Sigmoid colon (tissue), 4 donors: Measurements from ENCODE around the gene MPEG1.

Experiments
- CTCF ChIP-seq, 4 experiments: fragments of 450-650 bp in 3 of 4; fragments of 200-600 bp in 1 of 4; IDR thresholded peaks; one replicate each; pipeline ENCODE4 v1.5.1; 2016 to 2019; ENCODE audit warnings: antibody characterized with exemption in 4 of 4, mild to moderate bottlenecking in 3 of 4, moderate library complexity in 2 of 4
- POLR2A ChIP-seq, 2 donors: fragments of 450-650 bp; IDR thresholded peaks; one replicate each; pipeline ENCODE4 v1.6.1; 2016; ENCODE audit warnings: antibody characterized with exemption in 2 of 2, mild to moderate bottlenecking in 2 of 2, moderate library complexity in 2 of 2
- POLR2AphosphoS5 ChIP-seq, 4 donors: sonication (generic); formaldehyde crosslinking; IDR thresholded peaks; one replicate each; pipeline ENCODE4 v1.6.1; 2017; ENCODE audit warnings: antibody characterized with exemption in 4 of 4

GRCh38 chr11:59178402-59178801, 34.3 kb downstream of the MPEG1 start:
- TF ChIP-seq POLR2A (IDR thresholded peaks at IDR 0.05) (no peak), CTCF (IDR thresholded peaks at IDR 0.05) (no peak), POLR2AphosphoS5 (IDR thresholded peaks at IDR 0.05) (no peak)
